Keratinocyte (primary cell): ENCODE data around the gene AKR1C4.

Source experiments
- EZH2 ChIP-seq: IDR thresholded peaks from one replicate; pipeline ENCODE4 v1.6.1; 2012; ENCODE audit warnings: inconsistent platforms, mild to moderate bottlenecking, low read length, moderate library complexity
- TF ChIP-seq, protein P1 (sequence below), 3 experiments: IDR thresholded peaks in 1 of 3; conservative IDR thresholded peaks in 1 of 3; optimal IDR thresholded peaks in 1 of 3; 2 replicates in 2 of 3; 3 replicates in 1 of 3; pipeline versions ENCODE3 to v1.5.1; 2011; ENCODE audit warnings: low read length in 3 of 3, mild to moderate bottlenecking in 3 of 3, moderate library complexity in 2 of 3, control low read depth in 1 of 3, inconsistent platforms in 1 of 3; ENCODE audit not compliant: insufficient read depth in 2 of 3; ENCODE audit errors: extremely low read depth in 1 of 3

DNA sequence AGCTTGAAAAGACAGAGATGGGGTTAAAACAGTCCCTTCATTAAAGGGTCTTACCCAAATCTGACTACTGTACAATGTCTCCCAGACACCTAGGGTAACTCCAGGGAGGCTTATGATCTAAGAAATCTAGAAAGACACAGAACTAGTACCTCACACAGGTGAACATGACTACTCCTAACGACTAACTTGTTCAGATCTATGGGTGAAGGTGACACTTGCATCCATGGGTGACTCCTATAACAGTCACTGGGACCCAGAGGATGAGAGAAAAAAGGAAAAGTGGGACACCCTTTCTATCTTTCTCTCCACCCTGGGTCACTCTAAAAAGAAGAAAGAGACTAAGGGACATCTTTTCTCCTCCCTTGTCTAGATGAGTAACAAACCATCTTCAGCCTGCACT is 30.9 kb upstream of the AKR1C4 start:
- no peak for TF ChIP-seq EZH2
- TF ChIP-seq, protein P1, sequence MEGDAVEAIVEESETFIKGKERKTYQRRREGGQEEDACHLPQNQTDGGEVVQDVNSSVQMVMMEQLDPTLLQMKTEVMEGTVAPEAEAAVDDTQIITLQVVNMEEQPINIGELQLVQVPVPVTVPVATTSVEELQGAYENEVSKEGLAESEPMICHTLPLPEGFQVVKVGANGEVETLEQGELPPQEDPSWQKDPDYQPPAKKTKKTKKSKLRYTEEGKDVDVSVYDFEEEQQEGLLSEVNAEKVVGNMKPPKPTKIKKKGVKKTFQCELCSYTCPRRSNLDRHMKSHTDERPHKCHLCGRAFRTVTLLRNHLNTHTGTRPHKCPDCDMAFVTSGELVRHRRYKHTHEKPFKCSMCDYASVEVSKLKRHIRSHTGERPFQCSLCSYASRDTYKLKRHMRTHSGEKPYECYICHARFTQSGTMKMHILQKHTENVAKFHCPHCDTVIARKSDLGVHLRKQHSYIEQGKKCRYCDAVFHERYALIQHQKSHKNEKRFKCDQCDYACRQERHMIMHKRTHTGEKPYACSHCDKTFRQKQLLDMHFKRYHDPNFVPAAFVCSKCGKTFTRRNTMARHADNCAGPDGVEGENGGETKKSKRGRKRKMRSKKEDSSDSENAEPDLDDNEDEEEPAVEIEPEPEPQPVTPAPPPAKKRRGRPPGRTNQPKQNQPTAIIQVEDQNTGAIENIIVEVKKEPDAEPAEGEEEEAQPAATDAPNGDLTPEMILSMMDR (optimal IDR thresholded peaks at IDR 0.05 in 1 of 3, IDR thresholded peaks at IDR 0.05 in 1 of 3, conservative IDR thresholded peaks at IDR 0.05 in 1 of 3; ENCODE audit: extremely low read depth in 1 of 3, insufficient read depth in 2 of 3, low read length in 3 of 3): no peak
